MM.1S (cell line): ENCODE results near the gene EML6.

ENCODE experiments used
- DNase-seq: peaks from one replicate; pipeline ENCODE4 v3.0.0-alpha.2; 2015
- H2AFZ ChIP-seq: fragments of 300-600 bp; sonication (generic); 2 replicates; pipeline ENCODE4 v1.6.0; 2016; ENCODE audit warnings: antibody characterized with exemption, low read length
- H3F3A ChIP-seq: fragments of 300-600 bp; sonication (generic); 2 replicates; pipeline ENCODE4 v1.6.1; 2016; ENCODE audit warnings: mild to moderate bottlenecking, antibody characterized with exemption, low read length, moderate library complexity, mixed read lengths; ENCODE audit not compliant: insufficient read depth
- H3K27ac ChIP-seq: fragments of 300-600 bp; sonication (generic); 2 replicates; pipeline ENCODE4 v1.5.1; 2016; ENCODE audit warnings: mild to moderate bottlenecking, low read length
- H3K27me3 ChIP-seq: fragments of 300-600 bp; sonication (generic); replicated peaks from 2 replicates; pipeline ENCODE4 v1.6.0; 2016; ENCODE audit warnings: low read length; ENCODE audit not compliant: insufficient read depth
- H3K36me3 ChIP-seq: fragments of 300-600 bp; sonication (generic); replicated peaks from 2 replicates; pipeline ENCODE4 v1.6.1; 2016; ENCODE audit warnings: mild to moderate bottlenecking, low read length, mixed read lengths; ENCODE audit not compliant: insufficient read depth
- H3K4me1 ChIP-seq: fragments of 300-600 bp; sonication (generic); 2 replicates; pipeline ENCODE4 v1.6.1; 2016; ENCODE audit warnings: low read length, mixed read lengths
- H3K4me2 ChIP-seq: fragments of 300-600 bp; sonication (generic); 2 replicates; pipeline ENCODE4 v1.6.0; 2016; ENCODE audit warnings: low read depth, low read length
- H3K4me3 ChIP-seq: fragments of 300-600 bp; sonication (generic); 2 replicates; pipeline ENCODE4 v1.5.1; 2016; ENCODE audit warnings: low read length, mixed read lengths
- H3K79me2 ChIP-seq: fragments of 300-600 bp; sonication (generic); 2 replicates; pipeline ENCODE4 v1.6.1; 2016; ENCODE audit warnings: mixed run types, low read length, mixed read lengths
- H3K9ac ChIP-seq: fragments of 300-600 bp; sonication (generic); 2 replicates; pipeline ENCODE4 v1.6.1; 2016; ENCODE audit warnings: low read length, mixed read lengths
- H3K9me2 ChIP-seq: fragments of 300-600 bp; sonication (generic); replicated peaks from 2 replicates; pipeline ENCODE4 v1.6.1; 2016; ENCODE audit warnings: mild to moderate bottlenecking, low read length, mixed read lengths; ENCODE audit not compliant: insufficient read depth
- H3K9me3 ChIP-seq: fragments of 300-600 bp; sonication (generic); replicated peaks from 2 replicates; pipeline ENCODE4 v1.6.1; 2016; ENCODE audit warnings: mild to moderate bottlenecking, low read length, mixed read lengths; ENCODE audit not compliant: insufficient read depth
- H4K20me1 ChIP-seq: fragments of 300-600 bp; sonication (generic); 2 replicates; pipeline ENCODE4 v1.6.1; 2016; ENCODE audit warnings: mild to moderate bottlenecking, low read length, moderate library complexity, mixed read lengths; ENCODE audit not compliant: insufficient read depth
- CTCF ChIP-seq: fragments of 300-600 bp; sonication (generic); IDR thresholded peaks from 2 replicates; pipeline ENCODE4 v1.5.1; 2016; ENCODE audit warnings: antibody characterized with exemption, low read length, mixed read lengths
- EZH2 ChIP-seq: fragments of 300-600 bp; sonication (generic); optimal IDR thresholded peaks from 2 replicates; pipeline ENCODE3; 2017; ENCODE audit warnings: low read depth, mild to moderate bottlenecking, antibody characterized with exemption, low read length, mixed read lengths
- EZH2phosphoT487 ChIP-seq: fragments of 300-600 bp; sonication (generic); IDR thresholded peaks from 2 replicates; pipeline ENCODE4 v1.6.1; 2018; ENCODE audit warnings: antibody characterized with exemption, low read length

The EML6 gene

GRCh38 chr2:54981385-54981784 is 257.9 kb downstream of the EML6 start:
- no peak overlapping the region for H2AFZ ChIP-seq
- no peaks in the 10 kb centered on the region for H3K9me2 ChIP-seq
- H3K4me3 ChIP-seq: no peak overlapping the region
- peaks cover 16% of the 10 kb centered on the region for H3F3A ChIP-seq
- no peaks in the 10 kb centered on the region for H3K27me3 ChIP-seq
- H3K9me3 ChIP-seq: no peaks in the 10 kb centered on the region
- no peak overlapping the region for H3K9ac ChIP-seq
- no peak overlapping the region for H3K27ac ChIP-seq
- TF ChIP-seq EZH2 (no peak), EZH2phosphoT487 (no peak), CTCF (no peak)
- no peaks in the 10 kb centered on the region for H4K20me1 ChIP-seq
- peaks cover 39% of the 10 kb centered on the region for H3K79me2 ChIP-seq
- no peak overlapping the region for H3K4me2 ChIP-seq
- H3K36me3 ChIP-seq: no peaks in the 10 kb centered on the region
- peaks cover 13% of the 10 kb centered on the region for H3K4me1 ChIP-seq
- DNase-seq: no peak

- H3K27ac ChIP-seq: no peak overlapping the region
- 0 out of 2 replicates have a peak, but pooled peaks cover 4% of the 10 kb centered on the region for H3K36me3 ChIP-seq
- no peak overlapping the region for H3K4me2 ChIP-seq
- no peaks in the 10 kb centered on the region for H4K20me1 ChIP-seq
- H3K4me3 ChIP-seq: no peak overlapping the region
- no peaks in the 10 kb centered on the region for H3F3A ChIP-seq
- DNase-seq: no peak
- H3K9ac ChIP-seq: no peak overlapping the region
- no peaks in the 10 kb centered on the region for H3K4me1 ChIP-seq
- no peaks in the 10 kb centered on the region for H3K9me2 ChIP-seq
- peaks cover 49% of the 10 kb centered on the region for H3K79me2 ChIP-seq
- no peak overlapping the region for H2AFZ ChIP-seq
- H3K27me3 ChIP-seq: no peaks in the 10 kb centered on the region
- TF ChIP-seq EZH2 (no peak), CTCF (no peak), EZH2phosphoT487 (no peak)
- H3K9me3 ChIP-seq: no peaks in the 10 kb centered on the region
Observed at GRCh38 chr2:54983345-54984220, 260.1 kb downstream of the EML6 start.

GRCh38 chr2:54984476-54984875 is 261.0 kb downstream of the EML6 start:
- Histone ChIP-seq H3K36me3 (0 out of 2 replicates have a peak, but pooled peaks cover 4% of the 10 kb centered on the region), H3K27ac (no peak overlapping the region), H3F3A (no peaks in the 10 kb centered on the region), H3K9me2 (no peaks in the 10 kb centered on the region), H3K9ac (no peak overlapping the region), H3K27me3 (no peaks in the 10 kb centered on the region), H3K4me3 (no peak overlapping the region), H2AFZ (no peak overlapping the region), H3K4me2 (no peak overlapping the region), H3K9me3 (no peaks in the 10 kb centered on the region), H3K4me1 (no peaks in the 10 kb centered on the region), H4K20me1 (no peaks in the 10 kb centered on the region), H3K79me2 (peaks cover 55% of the 10 kb centered on the region)
- TF ChIP-seq EZH2 (no peak), CTCF (no peak), EZH2phosphoT487 (no peak)
- no peak for DNase-seq
